Breast epithelium (tissue), 4 donors: ENCODE measurements around the gene STAC3. TPM values are rescaled to one million over a fixed set of nuclear protein-coding genes. Genes with fewer than 3 reads are reported as not detected.
"Not testable (repeated sequence)": the region's sequence is repeated elsewhere in the genome, so short reads cannot be mapped to it uniquely, and the experiment has no call there.

Experiments
- DNase-seq, 2 donors: peaks; one replicate each; pipeline ENCODE4 v3.0.0-alpha.2; 2019; ENCODE audit warnings: low spot score in 2 of 2
- H3K27ac ChIP-seq, 2 donors: fragments of 200-600 bp; sonication (generic) in 1 of 2; one replicate each; pipeline ENCODE4 v1.5.1; 2016 to 2019; ENCODE audit warnings: mild to moderate bottlenecking in 1 of 2
- H3K27me3 ChIP-seq, 2 donors: fragments of 200-600 bp; sonication (generic) in 1 of 2; one replicate each; pipeline versions ENCODE4 v1.5.1 to v1.6.0; 2017 to 2019; ENCODE audit warnings: control low read depth in 1 of 2, mild to moderate bottlenecking in 1 of 2
- H3K36me3 ChIP-seq: fragments of 200-600 bp; one replicate; pipeline ENCODE4 v1.5.1; 2019
- H3K4me1 ChIP-seq, 2 donors: fragments of 200-600 bp; sonication (generic); one replicate each; pipeline ENCODE4 v1.5.1; 2016 to 2019; ENCODE audit warnings: control low read depth in 1 of 2
- H3K4me3 ChIP-seq, 3 donors: fragments of 200-600 bp; sonication (generic); 1 replicate in 2 of 3; 2 replicates in 1 of 3; pipeline ENCODE4 v1.5.1; 2016 to 2019; ENCODE audit warnings: mild to moderate bottlenecking in 3 of 3, moderate library complexity in 2 of 3
- H3K9me3 ChIP-seq, 2 donors: fragments of 200-600 bp; sonication (generic) in 1 of 2; one replicate each; pipeline ENCODE4 v1.5.1; 2016 to 2019; ENCODE audit warnings: control low read depth in 1 of 2
- POLR2A ChIP-seq: fragments of 450-650 bp; IDR thresholded peaks from one replicate; pipeline ENCODE4 v1.6.1; 2016; ENCODE audit warnings: antibody characterized with exemption, mild to moderate bottlenecking, moderate library complexity
- POLR2AphosphoS5 ChIP-seq, 3 donors: sonication (generic); formaldehyde crosslinking; IDR thresholded peaks; one replicate each; pipeline ENCODE4 v1.6.1; 2017; ENCODE audit warnings: antibody characterized with exemption in 3 of 3
- intact Hi-C: fragments of 100-400 bp; cut with DNase I; formaldehyde crosslinking; loops from one replicate; pipeline ENCODE4 v1.15.1; 2023; ENCODE audit warnings: low total_unique reads
- total RNA-seq, 3 donors: library from RNA; depleted of rRNA; stranded (reverse); fragments of >200 nt; gene quantifications; one replicate each; pipeline ENCODE4 v1.1.0, GENCODE V29; 2016
- TF ChIP-seq, protein P1 (sequence below), 3 donors: fragments of 450-650 bp; IDR thresholded peaks; one replicate each; pipeline ENCODE4 v1.5.1; 2016 to 2017; ENCODE audit warnings: antibody characterized with exemption in 3 of 3, mild to moderate bottlenecking in 3 of 3, moderate library complexity in 3 of 3

Gene STAC3
- 1 to 10 TPM in 2 of 3 donors, under 1 TPM in 1; 0.98 to 3.2 (median 1.6) TPM for total RNA-seq

DNA sequence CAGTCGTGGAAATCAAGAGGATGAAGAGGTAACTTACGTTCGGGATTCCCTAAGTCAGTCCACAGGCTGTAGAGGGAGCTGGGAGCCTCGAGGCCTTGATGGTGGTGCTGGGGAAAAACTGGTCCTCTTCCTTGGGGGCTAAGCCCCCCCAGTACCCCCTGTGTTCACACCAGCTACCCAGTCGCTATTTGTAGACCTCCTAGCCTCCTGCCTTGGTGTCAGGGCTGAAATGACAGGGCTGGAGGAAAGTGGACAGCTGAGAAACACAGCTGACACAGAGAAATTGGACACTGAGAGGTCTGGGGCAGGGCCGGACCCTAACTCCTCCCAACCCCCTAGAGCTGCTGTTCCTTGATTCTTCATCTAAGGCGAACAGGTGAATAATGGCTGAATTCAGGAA, at the start of gene STAC3:
Gene STAC3 (minus strand): TSS at position 232 of the 400 bp plus-strand sequence. CDS start 1,551 bp downstream, outside the sequence.
- Histone ChIP-seq H3K27me3 (no peaks in the 10 kb centered on the region), H3K36me3 (no peaks in the 10 kb centered on the region), H3K27ac (no peak within 1 kb of the TSS), H3K4me1 (no peaks in the 10 kb centered on the region), H3K9me3 (no peaks in the 10 kb centered on the region), H3K4me3 (no peak within 1 kb of the TSS)
- DNase-seq, result no peak
- no peak for TF ChIP-seq POLR2A
- TF ChIP-seq POLR2AphosphoS5 (IDR thresholded peaks at IDR 0.05), result no peak
- TF ChIP-seq, protein P1, sequence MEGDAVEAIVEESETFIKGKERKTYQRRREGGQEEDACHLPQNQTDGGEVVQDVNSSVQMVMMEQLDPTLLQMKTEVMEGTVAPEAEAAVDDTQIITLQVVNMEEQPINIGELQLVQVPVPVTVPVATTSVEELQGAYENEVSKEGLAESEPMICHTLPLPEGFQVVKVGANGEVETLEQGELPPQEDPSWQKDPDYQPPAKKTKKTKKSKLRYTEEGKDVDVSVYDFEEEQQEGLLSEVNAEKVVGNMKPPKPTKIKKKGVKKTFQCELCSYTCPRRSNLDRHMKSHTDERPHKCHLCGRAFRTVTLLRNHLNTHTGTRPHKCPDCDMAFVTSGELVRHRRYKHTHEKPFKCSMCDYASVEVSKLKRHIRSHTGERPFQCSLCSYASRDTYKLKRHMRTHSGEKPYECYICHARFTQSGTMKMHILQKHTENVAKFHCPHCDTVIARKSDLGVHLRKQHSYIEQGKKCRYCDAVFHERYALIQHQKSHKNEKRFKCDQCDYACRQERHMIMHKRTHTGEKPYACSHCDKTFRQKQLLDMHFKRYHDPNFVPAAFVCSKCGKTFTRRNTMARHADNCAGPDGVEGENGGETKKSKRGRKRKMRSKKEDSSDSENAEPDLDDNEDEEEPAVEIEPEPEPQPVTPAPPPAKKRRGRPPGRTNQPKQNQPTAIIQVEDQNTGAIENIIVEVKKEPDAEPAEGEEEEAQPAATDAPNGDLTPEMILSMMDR (IDR thresholded peaks at IDR 0.05), result no peak
- intact Hi-C loops, result no loop called here

DNA sequence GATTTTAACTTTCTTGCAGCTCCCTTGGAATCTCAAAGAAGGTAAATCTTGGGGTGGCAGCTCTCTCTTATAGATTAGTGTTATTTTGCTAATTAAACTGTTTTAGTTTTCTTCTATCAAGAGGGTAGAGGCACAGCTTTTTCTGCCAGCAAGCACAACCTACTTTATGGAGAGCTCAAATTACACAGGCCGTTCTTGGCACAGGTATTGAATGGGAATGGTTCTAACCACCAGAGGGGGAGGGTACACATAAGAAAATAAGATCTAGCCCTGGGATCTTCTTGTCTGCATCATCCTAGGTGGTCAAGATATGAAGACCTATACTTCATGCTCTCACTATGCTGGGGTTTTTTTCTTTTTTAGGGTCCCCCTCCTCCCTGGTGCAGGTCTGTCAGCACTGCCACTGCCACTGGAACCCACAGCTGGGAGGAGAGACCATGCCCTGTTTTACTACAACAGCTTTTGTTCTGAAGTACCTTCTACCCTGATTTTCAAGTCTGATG, 48.6 kb upstream of the STAC3 start:
- no peak overlapping the region for H3K27ac ChIP-seq
- TF ChIP-seq POLR2AphosphoS5 (IDR thresholded peaks at IDR 0.05) (no peak), POLR2A (no peak)
- TF ChIP-seq, protein P1 (IDR thresholded peaks at IDR 0.05), result no peak
- H3K4me1 ChIP-seq, result no peaks in the 10 kb centered on the region
- DNase-seq, result no peak
- H3K9me3 ChIP-seq, result no peaks in the 10 kb centered on the region
- H3K4me3 ChIP-seq, result no peak overlapping the region
- peaks cover 6% of the 10 kb centered on the region for H3K36me3 ChIP-seq
- intact Hi-C loops, result no loop called here
- no peaks in the 10 kb centered on the region for H3K27me3 ChIP-seq

DNA sequence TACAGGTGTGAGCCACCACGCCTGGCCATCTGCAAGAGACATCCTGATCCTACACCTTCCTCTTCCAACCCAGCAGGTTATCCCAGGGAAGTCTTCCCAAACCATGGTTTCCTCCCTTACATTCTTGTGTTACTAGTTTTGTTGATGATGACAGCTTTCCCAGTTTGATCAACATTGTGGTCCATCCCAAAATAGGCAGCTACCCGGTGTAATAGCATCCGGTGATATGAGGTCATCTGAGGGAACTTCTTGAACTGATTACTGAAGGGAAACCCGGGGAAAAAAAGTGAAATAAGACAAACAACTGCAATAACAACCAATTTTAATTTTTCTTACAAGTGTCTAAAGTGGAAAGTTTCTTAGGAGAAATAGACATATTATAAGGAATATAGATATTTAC, 45.3 kb upstream of the STAC3 start:
- DNase-seq, result no peak
- Histone ChIP-seq H3K27me3 (no peaks in the 10 kb centered on the region), H3K4me1 (no peaks in the 10 kb centered on the region), H3K27ac (no peak overlapping the region), H3K36me3 (peaks cover 6% of the 10 kb centered on the region), H3K4me3 (no peak overlapping the region), H3K9me3 (no peaks in the 10 kb centered on the region)
- intact Hi-C loops, result no loop called here
- TF ChIP-seq, protein P1 (IDR thresholded peaks at IDR 0.05), result no peak
- TF ChIP-seq POLR2AphosphoS5 (IDR thresholded peaks at IDR 0.05) (no peak), POLR2A (no peak)

DNA sequence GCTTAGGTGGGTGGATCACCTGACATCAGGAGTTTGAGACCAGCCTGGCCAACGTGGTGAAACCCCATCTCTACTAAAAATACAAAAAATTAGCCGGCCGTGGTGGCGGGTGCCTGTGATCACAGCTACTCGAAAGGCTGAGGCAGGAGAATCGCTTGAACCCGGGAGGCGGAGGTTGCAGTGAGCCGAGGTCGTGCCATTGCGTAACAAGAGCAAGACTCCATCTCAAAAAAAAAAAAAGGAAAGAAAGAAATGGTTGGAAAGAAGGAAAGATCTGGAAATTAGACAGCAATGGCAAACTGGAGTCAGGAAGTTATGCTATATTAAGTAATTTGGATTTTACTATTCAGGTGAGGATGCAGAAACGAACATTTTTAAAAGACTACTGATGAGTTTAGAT, 31.1 kb upstream of the STAC3 start:
- H3K27ac ChIP-seq, H3K4me3 ChIP-seq, DNase-seq, H3K27me3 ChIP-seq, H3K4me1 ChIP-seq, H3K36me3 ChIP-seq, H3K9me3 ChIP-seq, intact Hi-C loops: not testable (repeated sequence)

DNA sequence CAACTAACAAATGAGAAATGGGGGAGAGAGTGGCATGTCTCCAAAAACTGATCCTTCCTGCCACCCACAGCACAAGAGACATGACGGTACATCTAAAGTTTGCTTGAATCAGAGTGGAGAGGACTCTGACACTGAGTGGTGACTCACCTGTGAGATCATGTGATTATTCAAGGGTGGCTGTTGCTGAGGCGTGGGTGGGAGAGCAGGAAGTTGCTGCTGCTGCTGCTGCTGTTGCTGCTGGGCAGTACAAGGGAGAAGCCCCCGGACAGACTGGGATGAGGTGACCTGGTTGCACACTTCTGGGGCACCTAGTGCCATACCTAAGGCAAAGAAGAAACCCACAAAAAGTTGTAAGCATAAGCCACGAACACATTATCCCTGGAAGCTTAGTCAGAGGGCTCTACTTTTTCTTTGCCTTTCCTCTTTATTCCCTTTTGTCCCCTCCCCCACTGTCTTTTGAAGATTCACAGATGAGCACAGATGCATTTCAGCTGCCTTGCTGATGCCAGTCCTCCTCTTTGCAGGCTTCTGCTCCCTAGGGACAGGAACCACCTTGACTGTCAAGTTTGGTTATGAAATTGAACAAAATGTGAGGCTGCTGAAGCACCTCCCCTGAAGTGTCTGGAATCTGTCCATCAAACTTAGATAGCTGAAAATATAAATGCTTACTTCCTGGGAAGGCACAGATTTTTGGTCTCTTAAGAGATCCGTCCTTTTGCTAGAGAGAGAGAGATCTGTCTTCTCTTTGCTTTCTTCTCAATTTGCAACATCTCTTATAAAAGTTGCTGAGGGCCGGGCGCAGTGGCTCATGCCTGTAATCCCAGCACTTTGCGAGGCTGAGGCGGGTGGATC, 29.4 kb upstream of the STAC3 start:
- H3K9me3 ChIP-seq, result no peaks in the 10 kb centered on the region
- no peaks in the 10 kb centered on the region for H3K27me3 ChIP-seq
- H3K36me3 ChIP-seq, result no peaks in the 10 kb centered on the region
- TF ChIP-seq, protein P1 (IDR thresholded peaks at IDR 0.05), result no peak
- TF ChIP-seq POLR2AphosphoS5 (IDR thresholded peaks at IDR 0.05) (no peak), POLR2A (no peak)
- peak in 1 of 2 donors; percentile 37 for DNase-seq
- intact Hi-C loops, result no loop called here
- no peak overlapping the region for H3K4me3 ChIP-seq
- H3K27ac ChIP-seq, result peak overlapping the region; percentile 61 to 77
- H3K4me1 ChIP-seq, result no peaks in the 10 kb centered on the region
